Measurements from ENCODE around the gene AJAP1. TPM values are rescaled to one million over a fixed set of nuclear protein-coding genes. Genes with fewer than 3 reads are reported as not detected.

Gene AJAP1
- total RNA-seq, 1 donor from 2014 or later, result 0.46 TPM

DNA sequence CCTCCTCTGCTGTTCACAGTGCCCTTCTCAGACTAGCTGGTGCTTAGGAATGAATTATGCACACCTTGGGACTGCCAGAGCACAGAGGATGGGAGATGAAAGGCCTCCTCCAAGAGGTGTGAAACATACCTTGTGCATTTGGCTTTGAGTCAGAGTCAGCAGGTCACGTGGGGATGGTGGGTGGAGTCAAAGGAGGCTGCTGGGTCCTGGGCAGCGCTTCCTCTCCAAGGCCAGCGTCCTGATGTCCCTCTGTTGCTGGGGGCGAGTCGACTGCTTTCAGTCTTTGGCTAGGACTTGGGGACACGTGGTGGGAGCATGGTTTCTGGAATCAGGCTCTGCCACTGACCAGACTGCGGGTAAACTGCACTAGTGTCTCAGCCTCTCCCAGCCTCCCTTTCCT, 91.2 kb downstream of the AJAP1 start:
- no peak for DNase-seq (ENCODE audit: low spot score, unreplicated experiment)
- TF ChIP-seq, protein P1, sequence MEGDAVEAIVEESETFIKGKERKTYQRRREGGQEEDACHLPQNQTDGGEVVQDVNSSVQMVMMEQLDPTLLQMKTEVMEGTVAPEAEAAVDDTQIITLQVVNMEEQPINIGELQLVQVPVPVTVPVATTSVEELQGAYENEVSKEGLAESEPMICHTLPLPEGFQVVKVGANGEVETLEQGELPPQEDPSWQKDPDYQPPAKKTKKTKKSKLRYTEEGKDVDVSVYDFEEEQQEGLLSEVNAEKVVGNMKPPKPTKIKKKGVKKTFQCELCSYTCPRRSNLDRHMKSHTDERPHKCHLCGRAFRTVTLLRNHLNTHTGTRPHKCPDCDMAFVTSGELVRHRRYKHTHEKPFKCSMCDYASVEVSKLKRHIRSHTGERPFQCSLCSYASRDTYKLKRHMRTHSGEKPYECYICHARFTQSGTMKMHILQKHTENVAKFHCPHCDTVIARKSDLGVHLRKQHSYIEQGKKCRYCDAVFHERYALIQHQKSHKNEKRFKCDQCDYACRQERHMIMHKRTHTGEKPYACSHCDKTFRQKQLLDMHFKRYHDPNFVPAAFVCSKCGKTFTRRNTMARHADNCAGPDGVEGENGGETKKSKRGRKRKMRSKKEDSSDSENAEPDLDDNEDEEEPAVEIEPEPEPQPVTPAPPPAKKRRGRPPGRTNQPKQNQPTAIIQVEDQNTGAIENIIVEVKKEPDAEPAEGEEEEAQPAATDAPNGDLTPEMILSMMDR (IDR thresholded peaks at IDR 0.05; ENCODE audit: unreplicated experiment), result no peak
- Mint-ChIP-seq H3K4me1 (ENCODE audit: low read depth) (no peaks in the 10 kb centered on the region), H3K9me3 (ENCODE audit: low read depth) (no peaks in the 10 kb centered on the region), H3K27me3 (peaks cover 15% of the 10 kb centered on the region), H3K36me3 (ENCODE audit: insufficient read depth) (no peaks in the 10 kb centered on the region), H3K27ac (no peak overlapping the region), H3K4me3 (ENCODE audit: low read depth) (no peak overlapping the region)

DNA sequence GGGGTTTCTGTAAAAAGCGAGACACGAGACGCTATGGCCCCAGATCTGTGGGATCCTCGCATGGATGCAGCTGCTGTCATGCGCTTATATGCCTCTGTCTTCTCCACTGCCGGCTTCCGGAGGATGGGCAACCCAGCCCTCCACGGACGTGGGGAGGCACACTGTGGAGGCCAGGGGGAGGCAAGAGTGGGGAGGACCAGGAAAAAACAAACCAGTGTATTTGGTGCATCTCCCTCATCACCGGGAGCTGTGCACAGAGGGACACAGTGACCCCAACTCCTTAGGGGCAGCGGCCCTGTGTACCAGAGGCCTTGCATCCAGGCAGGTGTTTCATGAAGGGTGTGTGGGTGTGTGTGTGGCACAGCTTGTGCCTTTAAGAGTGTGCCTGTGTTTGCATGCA, 95.0 kb downstream of the AJAP1 start:
- TF ChIP-seq, protein P1 (IDR thresholded peaks at IDR 0.05; ENCODE audit: unreplicated experiment), result no peak
- H3K27me3 Mint-ChIP-seq, result peaks cover 13% of the 10 kb centered on the region
- H3K36me3 Mint-ChIP-seq (ENCODE audit: insufficient read depth), result no peaks in the 10 kb centered on the region
- peaks cover 3% of the 10 kb centered on the region for H3K9me3 Mint-ChIP-seq (ENCODE audit: low read depth)
- H3K27ac Mint-ChIP-seq, result no peak overlapping the region
- no peaks in the 10 kb centered on the region for H3K4me1 Mint-ChIP-seq (ENCODE audit: low read depth)
- H3K4me3 Mint-ChIP-seq (ENCODE audit: low read depth), result no peak overlapping the region
- DNase-seq (ENCODE audit: low spot score, unreplicated experiment), result no peak

DNA sequence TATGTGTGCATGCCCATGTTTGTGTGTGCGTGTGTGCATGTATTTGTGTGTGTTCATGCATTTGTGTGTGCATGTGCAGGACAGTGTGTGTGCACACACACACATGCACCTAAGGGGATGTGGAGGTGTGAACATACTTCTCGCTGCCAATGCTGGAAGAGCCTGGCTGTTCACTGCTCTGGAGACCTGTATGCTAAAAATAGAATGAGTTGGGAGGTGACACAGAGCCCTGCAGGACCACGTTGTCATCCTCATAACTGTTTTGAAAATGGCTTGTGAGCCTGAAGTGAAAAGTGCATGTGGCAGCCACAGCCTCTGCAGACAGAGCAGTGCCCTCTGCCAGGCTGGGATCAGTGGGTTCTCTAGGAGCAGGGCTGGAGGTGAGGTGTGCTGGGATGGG, 95.8 kb downstream of the AJAP1 start:
- Mint-ChIP-seq H3K4me3 (ENCODE audit: low read depth) (no peak overlapping the region), H3K27ac (no peak overlapping the region), H3K27me3 (peaks cover 13% of the 10 kb centered on the region), H3K36me3 (ENCODE audit: insufficient read depth) (no peaks in the 10 kb centered on the region), H3K9me3 (ENCODE audit: low read depth) (peaks cover 3% of the 10 kb centered on the region), H3K4me1 (ENCODE audit: low read depth) (no peaks in the 10 kb centered on the region)
- no peak for DNase-seq (ENCODE audit: low spot score, unreplicated experiment)
- TF ChIP-seq, protein P1 (IDR thresholded peaks at IDR 0.05; ENCODE audit: unreplicated experiment), result no peak

DNA sequence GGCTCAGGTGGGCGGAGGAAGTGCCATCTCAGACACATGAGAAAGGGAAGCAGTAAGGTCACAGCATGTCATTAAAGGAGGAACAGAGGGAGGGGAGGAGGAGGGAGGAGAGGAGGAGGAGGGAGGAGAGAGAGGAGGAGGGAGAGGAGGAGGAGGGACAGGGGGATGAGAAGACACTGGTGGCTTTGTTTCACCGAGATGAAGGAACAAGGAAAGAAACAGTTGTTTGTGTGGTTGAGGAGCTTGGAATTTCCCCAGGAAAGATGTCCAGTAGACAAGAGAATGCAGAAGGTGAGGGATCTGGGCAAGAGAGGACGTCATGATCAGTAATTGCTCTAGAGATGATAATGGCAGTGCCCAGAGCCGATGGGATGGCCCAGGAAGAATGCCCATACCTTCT, 97.7 kb downstream of the AJAP1 start:
- peaks cover 3% of the 10 kb centered on the region for H3K9me3 Mint-ChIP-seq (ENCODE audit: low read depth)
- H3K4me1 Mint-ChIP-seq (ENCODE audit: low read depth), result no peaks in the 10 kb centered on the region
- H3K27me3 Mint-ChIP-seq, result peaks cover 16% of the 10 kb centered on the region
- H3K36me3 Mint-ChIP-seq (ENCODE audit: insufficient read depth), result no peaks in the 10 kb centered on the region
- H3K4me3 Mint-ChIP-seq (ENCODE audit: low read depth), result no peak overlapping the region
- no peak for DNase-seq (ENCODE audit: low spot score, unreplicated experiment)
- TF ChIP-seq, protein P1 (IDR thresholded peaks at IDR 0.05; ENCODE audit: unreplicated experiment), result no peak
- no peak overlapping the region for H3K27ac Mint-ChIP-seq

DNA sequence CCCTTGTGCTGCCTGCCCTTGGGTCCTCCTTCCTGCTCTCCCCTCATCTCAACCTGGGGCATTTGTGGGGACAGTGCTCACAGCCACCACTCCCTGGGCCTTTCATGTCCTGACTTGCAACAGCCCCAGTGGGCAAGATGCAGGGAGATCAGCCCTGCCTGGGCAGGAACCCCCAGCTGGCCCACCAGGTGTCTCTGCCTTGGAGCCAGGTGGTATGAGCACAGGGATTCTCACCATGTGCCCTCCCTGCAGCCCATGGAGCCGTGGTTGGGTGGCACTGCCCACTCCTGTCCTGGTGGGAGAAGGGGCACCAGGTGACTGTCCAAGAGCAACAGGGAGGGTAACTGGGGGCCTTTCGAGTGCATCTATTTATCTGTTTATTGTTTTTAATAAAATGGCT, 100.4 kb downstream of the AJAP1 start:
- no peak for DNase-seq (ENCODE audit: low spot score, unreplicated experiment)
- TF ChIP-seq, protein P1 (IDR thresholded peaks at IDR 0.05; ENCODE audit: unreplicated experiment), result no peak
- Mint-ChIP-seq H3K4me1 (ENCODE audit: low read depth) (no peaks in the 10 kb centered on the region), H3K4me3 (ENCODE audit: low read depth) (no peak overlapping the region), H3K9me3 (ENCODE audit: low read depth) (peaks cover 3% of the 10 kb centered on the region), H3K36me3 (ENCODE audit: insufficient read depth) (no peaks in the 10 kb centered on the region), H3K27ac (no peak overlapping the region), H3K27me3 (peaks cover 25% of the 10 kb centered on the region)

Data from progenitor cell of endocrine pancreas (in vitro differentiated cells).